GM18519 (cell line): ENCODE data around the gene ARHGDIG.
"Not testable (repeated sequence)": the region's sequence is repeated elsewhere in the genome, so short reads cannot be mapped to it uniquely, and the experiment has no call there.

Experiments
- ATAC-seq: cut with Tn5 transposase; IDR thresholded peaks from one replicate; pipeline ENCODE4 v1.9.1; 2021; ENCODE audit warnings: mild to moderate bottlenecking, moderate library complexity; ENCODE audit not compliant: unreplicated experiment, low FRiP score

ARHGDIG gene

DNA sequence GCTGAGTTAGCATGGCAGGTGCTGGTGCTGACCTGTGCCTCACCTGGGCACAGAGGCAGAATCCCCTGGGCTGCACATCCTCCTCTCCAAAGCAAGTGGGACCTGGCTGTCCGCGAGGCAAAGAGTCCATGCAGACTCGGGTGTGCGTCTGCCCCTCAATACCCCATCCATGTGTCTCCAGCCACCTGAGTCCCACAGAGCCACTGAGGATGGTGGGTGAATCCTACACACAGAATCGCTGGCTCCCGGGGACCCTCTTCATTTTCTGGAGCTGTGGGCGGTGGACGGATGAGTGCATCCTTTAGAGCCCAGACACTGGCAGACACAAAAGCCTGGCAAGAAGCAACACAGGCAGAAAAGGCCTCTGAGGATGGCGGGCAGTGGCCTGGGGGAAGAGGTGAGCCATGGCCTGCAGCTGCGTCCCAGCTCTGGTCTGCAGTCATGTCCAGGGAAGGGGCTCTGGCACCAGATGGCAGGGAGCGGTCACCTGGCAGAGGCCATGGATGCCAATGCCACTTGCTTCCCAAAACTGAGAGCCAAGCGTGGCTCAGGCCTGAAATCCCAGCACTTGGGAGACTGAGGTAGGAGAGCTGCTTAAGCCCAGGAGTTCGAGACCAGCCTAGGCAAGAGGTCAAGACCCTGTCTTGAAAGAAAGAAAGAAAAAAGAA, 42.2 kb downstream of the ARHGDIG start:
- no peak for ATAC-seq

DNA sequence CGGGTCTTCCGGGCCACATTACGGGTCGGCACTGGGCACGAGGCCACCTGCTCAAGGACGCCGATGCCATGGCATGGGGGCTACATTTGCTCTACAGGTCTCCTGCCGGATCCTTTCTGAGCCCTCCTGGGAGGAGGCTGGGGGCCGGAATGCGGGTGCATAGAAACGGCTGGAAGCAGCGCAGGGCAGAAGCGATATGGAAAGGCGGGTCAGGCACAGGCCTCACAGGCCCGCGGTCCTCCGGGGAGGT, 43.7 kb downstream of the ARHGDIG start:
- no peak for ATAC-seq

DNA sequence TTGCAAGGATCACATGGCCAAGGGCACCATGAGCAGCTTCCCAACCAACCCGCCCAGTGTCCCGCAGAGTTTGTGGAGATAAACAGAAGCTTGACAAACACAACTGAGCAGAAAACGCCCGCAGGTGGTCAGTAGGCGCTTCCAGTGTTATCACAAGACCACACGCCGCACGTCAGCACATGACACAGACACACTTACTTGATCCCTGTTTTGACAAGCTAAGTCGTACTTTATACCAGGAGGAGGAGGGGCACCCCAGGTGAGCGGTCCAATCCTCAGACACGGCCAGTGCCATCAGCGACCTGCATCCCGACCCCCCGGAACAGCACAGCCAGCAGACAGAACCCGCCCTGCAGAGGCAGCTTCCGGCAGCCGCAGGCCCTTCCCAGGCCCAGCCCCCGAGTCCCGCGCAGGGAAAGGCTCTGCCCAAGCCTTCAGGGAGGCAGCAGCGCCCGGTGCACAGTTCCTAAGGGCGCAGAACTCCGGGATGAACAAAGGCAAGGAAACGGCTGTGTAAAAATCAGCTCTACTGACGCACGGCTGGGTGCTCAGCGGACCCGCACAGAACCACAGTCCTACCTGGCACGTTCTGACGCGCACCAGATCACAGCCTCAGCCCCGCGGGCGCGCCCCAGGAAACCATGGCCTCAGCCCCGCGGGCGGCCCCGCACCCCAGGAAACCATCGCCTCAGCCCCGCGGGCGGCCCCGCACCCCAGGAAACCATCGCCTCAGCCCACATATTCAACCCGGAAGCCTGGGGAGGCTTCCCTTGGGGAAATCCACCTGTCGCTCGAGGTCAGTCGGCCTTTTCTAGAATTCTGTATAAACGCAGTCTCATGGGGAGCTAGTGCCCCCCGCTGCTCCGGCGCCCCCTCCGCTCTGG, 44.3 kb downstream of the ARHGDIG start:
- no peak for ATAC-seq

DNA sequence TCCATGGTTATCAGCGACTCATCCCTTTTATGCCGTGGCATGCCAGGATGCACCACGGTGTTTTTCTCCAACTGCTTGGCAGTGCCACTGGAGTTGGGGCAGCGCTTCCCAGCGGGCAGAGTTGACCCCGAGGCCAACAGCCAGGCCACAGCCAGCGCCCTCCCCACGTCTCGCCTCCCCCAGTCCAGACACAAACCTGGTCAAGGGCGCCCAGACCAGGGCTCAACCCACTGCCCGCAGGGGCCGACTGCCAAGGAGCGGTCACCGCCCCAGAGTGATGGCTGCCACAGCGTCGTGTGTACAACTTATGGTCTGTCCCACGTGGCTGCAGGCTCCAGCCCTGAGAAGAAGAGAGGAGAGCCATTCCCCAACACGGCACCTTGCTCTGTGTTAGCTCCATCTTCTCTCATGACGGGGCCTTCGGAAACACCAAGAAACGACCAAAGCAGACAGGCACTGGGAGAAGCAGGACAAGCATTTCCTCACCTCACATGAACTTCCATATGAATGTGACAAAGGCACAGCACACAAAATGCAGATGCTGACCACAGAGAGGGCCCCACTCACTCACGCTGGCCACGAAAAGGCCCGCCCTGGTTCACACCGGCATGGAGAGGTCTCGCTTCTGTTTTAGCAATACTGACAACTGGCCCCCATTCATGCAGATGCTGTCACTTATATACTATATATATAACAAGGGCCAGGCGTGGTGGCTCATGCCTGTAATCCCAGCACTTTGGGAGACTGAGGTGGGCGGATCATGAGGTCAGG, 45.2 kb downstream of the ARHGDIG start:
- no peak for ATAC-seq

DNA sequence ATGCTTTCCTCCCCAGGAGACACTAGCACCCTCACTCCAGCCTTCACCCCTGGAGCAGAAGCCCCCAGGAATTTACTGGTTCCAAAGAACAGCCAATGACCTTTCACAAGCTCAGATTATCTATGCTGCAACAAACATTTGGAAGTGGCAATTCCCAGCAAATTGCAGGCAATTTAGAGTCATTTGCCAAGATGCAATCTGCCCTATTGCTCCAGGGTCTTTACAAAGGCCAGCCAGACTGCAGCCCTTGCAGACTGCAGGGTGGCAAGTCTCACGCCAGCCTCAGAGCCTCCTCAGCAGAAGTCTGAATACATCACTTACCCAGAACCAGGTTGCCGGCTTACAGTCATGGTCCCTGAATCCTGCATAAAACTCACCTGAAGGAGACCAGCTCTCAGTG, 50.4 kb downstream of the ARHGDIG start:
- ATAC-seq, result no peak

DNA sequence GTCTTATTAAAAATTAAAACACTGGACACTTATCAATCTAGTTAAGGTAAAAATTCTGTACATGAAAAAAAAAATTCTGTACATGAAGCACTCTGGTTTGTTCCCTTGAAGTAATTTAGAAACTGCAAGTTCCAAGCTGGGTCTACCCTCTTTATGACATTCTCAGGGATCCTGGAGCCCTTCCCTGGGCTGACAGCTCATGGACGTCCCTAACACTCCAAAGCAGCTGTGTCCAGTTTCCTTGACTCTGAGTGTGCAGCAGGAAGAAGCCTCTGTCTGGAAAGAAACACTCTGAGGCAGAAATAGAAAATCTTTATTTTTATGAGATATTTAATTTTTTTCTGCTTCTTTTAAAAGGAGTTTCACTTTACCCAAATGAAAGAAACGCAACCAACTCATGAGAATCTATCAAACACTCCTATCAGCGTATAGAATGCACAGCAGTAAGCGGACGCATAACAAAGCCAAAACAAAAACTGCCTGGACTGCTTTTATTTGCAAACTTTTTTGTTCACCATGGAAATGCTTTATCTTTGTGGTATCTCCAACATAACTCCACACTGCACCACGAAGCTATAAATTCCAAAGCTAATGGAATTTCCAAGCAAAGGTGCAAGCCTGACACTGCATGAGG, 50.9 kb downstream of the ARHGDIG start:
- not testable (repeated sequence) for ATAC-seq
